Activated CD8-positive, alpha-beta T cell treated with anti-CD3 and anti-CD28 coated beads for 36 hours (primary cell): ENCODE results near the gene IFNAR2. TPM values are rescaled to one million over a fixed set of nuclear protein-coding genes. Genes with fewer than 3 reads are reported as not detected.
"Not testable (repeated sequence)": the region's sequence is repeated elsewhere in the genome, so short reads cannot be mapped to it uniquely, and the experiment has no call there.

Source experiments
- ATAC-seq: fragments of 200-7000 bp; cut with Tn5 transposase; one replicate; pipeline ENCODE4 v1.10.0; 2021; ENCODE audit warnings: mild to moderate bottlenecking, moderate library complexity
- CTCF ChIA-PET: fragments of 350-600 bp; sonication (Branson Sonifier 250); formaldehyde crosslinking; loops from one replicate; lab custom pipeline; 2021; ENCODE audit warnings: antibody characterized with exemption; lab: Charles Lee
- POLR2A ChIA-PET: fragments of 350-600 bp; sonication (Branson Sonifier 250); formaldehyde crosslinking; loops from one replicate; lab custom pipeline; 2021; ENCODE audit warnings: antibody characterized with exemption; lab: Charles Lee
- DNase-seq: peaks from one replicate; pipeline ENCODE4 v3.0.0-alpha.2; 2020
- H3K27ac Mint-ChIP-seq: one replicate; pipeline ENCODE4 v1.8.0; 2021; ENCODE audit warnings: mild to moderate bottlenecking, mixed read lengths
- H3K27me3 Mint-ChIP-seq: one replicate; pipeline ENCODE4 v1.8.0; 2021; ENCODE audit warnings: mixed read lengths
- H3K36me3 Mint-ChIP-seq: one replicate; pipeline ENCODE4 v1.8.0; 2021; ENCODE audit warnings: low read depth, mixed read lengths
- H3K4me1 Mint-ChIP-seq: one replicate; pipeline ENCODE4 v1.8.0; 2021; ENCODE audit warnings: low read depth, mixed read lengths
- H3K4me3 Mint-ChIP-seq: one replicate; pipeline ENCODE4 v1.8.0; 2021; ENCODE audit warnings: mild to moderate bottlenecking, moderate library complexity, mixed read lengths
- H3K9me3 Mint-ChIP-seq: one replicate; pipeline ENCODE4 v1.8.0; 2021; ENCODE audit warnings: mixed read lengths
- CTCF ChIP-seq: fragments of 200-600 bp; IDR thresholded peaks from one replicate; pipeline ENCODE4 v1.8.0; 2022; ENCODE audit warnings: antibody characterized with exemption, mild to moderate bottlenecking
- intact Hi-C: fragments of 100-400 bp; cut with micrococcal nuclease; formaldehyde crosslinking; loops from one replicate; pipeline ENCODE4 v1.10.0; 2022
- total RNA-seq, 2 experiments: library from RNA; stranded (reverse); gene quantifications; one replicate each; pipeline ENCODE4 v1.2.3, GENCODE V29; 2021

The IFNAR2 gene
- total RNA-seq, 2 experiments from 2014 or later = 34.3 to 38.6 TPM

GRCh38 chr21:33219954-33220353 lies 9.8 kb upstream of the IFNAR2 start:
- POLR2A ChIA-PET = no interaction called here
- no peaks in the 10 kb centered on the region for H3K27me3 Mint-ChIP-seq
- intact Hi-C loops = no loop called here
- CTCF ChIA-PET = interaction anchor here (1.0 kb wide), 1 partner anchor 141 kb away, joined by 3 read pairs; no protein-coding TSS in a partner anchor
- H3K9me3 Mint-ChIP-seq = peaks cover 7% of the 10 kb centered on the region
- no peaks in the 10 kb centered on the region for H3K36me3 Mint-ChIP-seq
- no peak overlapping the region for H3K27ac Mint-ChIP-seq
- no peak overlapping the region for H3K4me3 Mint-ChIP-seq
- peaks cover 42% of the 10 kb centered on the region for H3K4me1 Mint-ChIP-seq
- ATAC-seq (peak; percentile 29), DNase-seq (peak; percentile 39)
- no peak for TF ChIP-seq CTCF

- CTCF ChIA-PET = interaction anchor here (1.6 kb wide), 1 partner anchor 28 kb away, joined by 8 read pairs; no protein-coding TSS in a partner anchor
- ATAC-seq, DNase-seq: not testable (repeated sequence)
Measured at GRCh38 chr21:33225376-33225775, 4.4 kb upstream of the IFNAR2 start.

GRCh38 chr21:33228455-33228854 lies 1.3 kb upstream of the IFNAR2 start:
- Mint-ChIP-seq H3K27ac (no peak overlapping the region), H3K27me3 (no peaks in the 10 kb centered on the region), H3K4me3 (no peak overlapping the region), H3K36me3 (peaks cover 18% of the 10 kb centered on the region), H3K4me1 (peaks cover 37% of the 10 kb centered on the region), H3K9me3 (no peaks in the 10 kb centered on the region)
- no peak for DNase-seq
- intact Hi-C loops = no loop called here
- ChIA-PET POLR2A (interaction anchor here (0.8 to 1.3 kb wide), 3 partner anchors 10 to 15 kb away, joined by 3 to 4 read pairs (median 3); no protein-coding TSS in a partner anchor), CTCF (interaction anchor here (1.2 to 2.2 kb wide), 2 partner anchors 29 to 40 kb away, joined by 3 to 5 read pairs; no protein-coding TSS in a partner anchor)
- TF ChIP-seq CTCF = no peak
- ATAC-seq = no peak

More at GRCh38 chr21:33225376-33225775, 4.4 kb upstream of the IFNAR2 start:
- H3K4me3 Mint-ChIP-seq, H3K27ac Mint-ChIP-seq, H3K36me3 Mint-ChIP-seq, H3K9me3 Mint-ChIP-seq, H3K27me3 Mint-ChIP-seq, intact Hi-C loops: not testable (repeated sequence)
- POLR2A ChIA-PET = interaction anchor here (2.0 kb wide), 1 partner anchor 12 kb away, joined by 7 read pairs; no protein-coding TSS in a partner anchor
- H3K4me1 Mint-ChIP-seq = peaks cover 19% of the 10 kb centered on the region

- no peak for DNase-seq
- Mint-ChIP-seq H3K4me1 (peaks cover 41% of the 10 kb centered on the region), H3K36me3 (peaks cover 18% of the 10 kb centered on the region), H3K4me3 (peak overlapping the region; percentile 87), H3K9me3 (no peaks in the 10 kb centered on the region), H3K27ac (peak overlapping the region; percentile 88), H3K27me3 (no peaks in the 10 kb centered on the region)
- no peak for TF ChIP-seq CTCF
- CTCF ChIA-PET = interaction anchor here (1.1 kb wide), 1 partner anchor 216 kb away, joined by 3 read pairs; no protein-coding TSS in a partner anchor
- ATAC-seq = peak; percentile 5
- intact Hi-C loops = no loop called here
- POLR2A ChIA-PET = interaction anchor here (1.1 to 1.3 kb wide), 3 partner anchors 9 to 32 kb away, joined by 3 to 4 read pairs (median 3); no protein-coding TSS in a partner anchor
Measured at GRCh38 chr21:33229099-33229783, 497 bp upstream of the IFNAR2 start.

- Mint-ChIP-seq H3K27ac (peak overlapping the region; percentile 90), H3K9me3 (no peaks in the 10 kb centered on the region), H3K27me3 (no peaks in the 10 kb centered on the region), H3K4me3 (peak overlapping the region; percentile 87), H3K4me1 (peaks cover 52% of the 10 kb centered on the region), H3K36me3 (peaks cover 23% of the 10 kb centered on the region)
- POLR2A ChIA-PET = interaction anchor here (1.1 to 1.5 kb wide), 4 partner anchors 25 to 35 kb away, joined by 3 to 10 read pairs (median 4); partner anchors contain the start of gene IL10RB
- DNase-seq (peak; percentile 46), ATAC-seq (peak; percentile 16)
- no peak for TF ChIP-seq CTCF
- CTCF ChIA-PET = interaction anchor here (1.1 to 1.2 kb wide), 2 partner anchors 94 to 214 kb away, joined by 3 read pairs; partner anchors contain the start of gene IFNAR1
- intact Hi-C loops = no loop called here
Measured at GRCh38 chr21:33230545-33231324, 997 bp downstream of the IFNAR2 start.
